Left lung (tissue), 10 donors: Measurements from ENCODE around the gene MRPS9. TPM values are rescaled to one million over a fixed set of nuclear protein-coding genes. Genes with fewer than 3 reads are reported as not detected.

Source experiments
- ATAC-seq: fragments of 200-7000 bp; cut with Tn5 transposase; one replicate; pipeline ENCODE4 v1.9.1; 2020; ENCODE audit warnings: moderate library complexity
- DNase-seq, 4 donors: peaks; one replicate each; pipeline ENCODE4 v3.0.0-alpha.2; 2013 to 2020
- H3K27ac ChIP-seq, 2 donors: fragments of 200-600 bp; sonication (generic) in 1 of 2; one replicate each; pipeline versions ENCODE4 v1.5.0 to v1.8.0; 2020 to 2021
- H3K27me3 ChIP-seq, 2 donors: fragments of 200-600 bp; sonication (generic) in 1 of 2; one replicate each; pipeline versions ENCODE4 v1.5.0 to v1.8.0; 2020 to 2021
- H3K36me3 ChIP-seq, 2 donors: fragments of 200-600 bp; sonication (generic) in 1 of 2; one replicate each; pipeline versions ENCODE4 v1.5.0 to v1.8.0; 2020 to 2021
- H3K4me1 ChIP-seq, 2 donors: fragments of 200-600 bp; one replicate each; pipeline ENCODE4 v1.8.0; 2021
- H3K4me3 ChIP-seq, 2 donors: fragments of 200-600 bp; sonication (generic) in 1 of 2; one replicate each; pipeline versions ENCODE4 v1.5.0 to v1.8.0; 2020 to 2021; ENCODE audit warnings: mild to moderate bottlenecking in 1 of 2
- H3K9me3 ChIP-seq, 2 donors: fragments of 200-600 bp; sonication (generic) in 1 of 2; one replicate each; pipeline versions ENCODE4 v1.5.0 to v1.8.0; 2020 to 2021
- CTCF ChIP-seq, 2 donors: fragments of 200-600 bp; sonication (generic) in 1 of 2; IDR thresholded peaks; one replicate each; pipeline versions ENCODE4 v1.5.0 to v1.8.0; 2021; ENCODE audit warnings: antibody characterized with exemption in 2 of 2
- intact Hi-C, 2 donors: fragments of 100-400 bp; cut with DNase I; formaldehyde crosslinking; loops; one replicate each; pipeline versions ENCODE4 v1.11.2 to v1.14.2; 2022
- polyA plus RNA-seq, 6 donors: library from polyadenylated mRNA; unstranded; fragments of 120-200 nt; gene quantifications; one replicate each; pipeline ENCODE4 v1.2.1, GENCODE V29; 2013; ENCODE audit not compliant: insufficient read length in 6 of 6
- total RNA-seq, 2 donors: library from RNA; stranded (reverse); fragmentation: NEBNext Ultra II Directional; extraction: Animal tissue kit (Norgen Biotek cat#: 25700); gene quantifications; one replicate each; pipeline ENCODE4 v1.2.1, GENCODE V29; 2021
- donor health status: DM: no; HTN: yes; CAD: no.
- donor health status: DM: no; HTN: no; CAD: no.

Gene MRPS9
- total and polyA plus RNA-seq, 8 donors = 14.3 to 45.0 (median 39.0) TPM

GRCh38 chr2:105092797-105093196, 54.9 kb downstream of the MRPS9 start:
- H3K9me3 ChIP-seq = no peaks in the 10 kb centered on the region
- no peak overlapping the region for H3K4me3 ChIP-seq
- H3K36me3 ChIP-seq = peaks cover 0 to 10% of the 10 kb centered on the region in 2 donors
- intact Hi-C loops = no loop called here
- H3K27ac ChIP-seq = no peak overlapping the region
- no peaks in the 10 kb centered on the region for H3K4me1 ChIP-seq
- no peak for TF ChIP-seq CTCF (IDR thresholded peaks at IDR 0.05)
- DNase-seq (no peak), ATAC-seq (no peak)
- H3K27me3 ChIP-seq = no peaks in the 10 kb centered on the region

- no peaks in the 10 kb centered on the region for H3K27me3 ChIP-seq
- H3K4me1 ChIP-seq = no peaks in the 10 kb centered on the region
- no peak for TF ChIP-seq CTCF (IDR thresholded peaks at IDR 0.05)
- intact Hi-C loops = no loop called here
- H3K27ac ChIP-seq = no peak overlapping the region
- ATAC-seq (no peak), DNase-seq (no peak)
- no peak overlapping the region for H3K4me3 ChIP-seq
- peaks cover 0 to 40% of the 10 kb centered on the region in 2 donors for H3K36me3 ChIP-seq
- no peaks in the 10 kb centered on the region for H3K9me3 ChIP-seq
Measured at GRCh38 chr2:105099153-105099552, 61.3 kb downstream of the MRPS9 start.

GRCh38 chr2:105100046-105100840, 62.4 kb downstream of the MRPS9 start:
- TF ChIP-seq CTCF (IDR thresholded peaks at IDR 0.05) = no peak
- intact Hi-C loops = no loop called here
- Histone ChIP-seq H3K27ac (no peak overlapping the region), H3K4me1 (no peaks in the 10 kb centered on the region), H3K27me3 (no peaks in the 10 kb centered on the region), H3K9me3 (no peaks in the 10 kb centered on the region), H3K4me3 (no peak overlapping the region), H3K36me3 (peaks cover 0 to 40% of the 10 kb centered on the region in 2 donors)
- DNase-seq (no peak), ATAC-seq (no peak)

- H3K9me3 ChIP-seq = no peaks in the 10 kb centered on the region
- no peaks in the 10 kb centered on the region for H3K4me1 ChIP-seq
- no peak overlapping the region for H3K27ac ChIP-seq
- DNase-seq (no peak), ATAC-seq (no peak)
- peaks cover 0 to 38% of the 10 kb centered on the region in 2 donors for H3K36me3 ChIP-seq
- intact Hi-C loops = no loop called here
- no peak for TF ChIP-seq CTCF (IDR thresholded peaks at IDR 0.05)
- no peaks in the 10 kb centered on the region for H3K27me3 ChIP-seq
- H3K4me3 ChIP-seq = no peak overlapping the region
Measured at GRCh38 chr2:105102001-105102400, 64.1 kb downstream of the MRPS9 start.

GRCh38 chr2:105102963-105103421, 65.1 kb downstream of the MRPS9 start:
- intact Hi-C loops = no loop called here
- H3K4me3 ChIP-seq = no peak overlapping the region
- DNase-seq (no peak), ATAC-seq (no peak)
- H3K9me3 ChIP-seq = no peaks in the 10 kb centered on the region
- no peak for TF ChIP-seq CTCF (IDR thresholded peaks at IDR 0.05)
- no peaks in the 10 kb centered on the region for H3K4me1 ChIP-seq
- no peak overlapping the region for H3K27ac ChIP-seq
- no peaks in the 10 kb centered on the region for H3K27me3 ChIP-seq
- peaks cover 0 to 28% of the 10 kb centered on the region in 2 donors for H3K36me3 ChIP-seq
